Activated CD4-positive, alpha-beta T cell treated with anti-CD3 and anti-CD28 coated beads for 4 hours (primary cell): ENCODE data around the gene NCK2.

Source experiments
- DNase-seq, 2 donors: peaks; one replicate each; pipeline ENCODE4 v3.0.0-alpha.2; 2020

The NCK2 gene

DNA sequence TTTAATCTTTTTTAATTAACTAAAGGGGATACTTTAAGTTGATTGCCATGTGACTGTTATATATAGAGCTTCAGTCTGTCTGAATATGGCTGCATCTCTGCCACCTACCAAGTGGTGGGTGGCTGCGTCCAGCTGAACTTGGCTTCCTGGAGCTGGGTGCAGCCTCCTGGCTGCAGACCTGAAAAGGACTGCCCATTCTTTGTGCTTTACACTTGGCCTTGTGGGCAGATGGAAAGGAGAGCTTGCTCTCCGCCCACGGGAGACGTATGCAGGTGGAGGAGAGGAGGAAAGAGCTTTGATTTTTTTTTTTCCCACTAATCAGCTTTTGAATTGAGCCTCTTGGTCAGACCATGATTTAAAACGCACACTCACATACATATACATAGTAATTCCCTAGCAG is 34.7 kb downstream of the NCK2 start:
- DNase-seq, result no peak

DNA sequence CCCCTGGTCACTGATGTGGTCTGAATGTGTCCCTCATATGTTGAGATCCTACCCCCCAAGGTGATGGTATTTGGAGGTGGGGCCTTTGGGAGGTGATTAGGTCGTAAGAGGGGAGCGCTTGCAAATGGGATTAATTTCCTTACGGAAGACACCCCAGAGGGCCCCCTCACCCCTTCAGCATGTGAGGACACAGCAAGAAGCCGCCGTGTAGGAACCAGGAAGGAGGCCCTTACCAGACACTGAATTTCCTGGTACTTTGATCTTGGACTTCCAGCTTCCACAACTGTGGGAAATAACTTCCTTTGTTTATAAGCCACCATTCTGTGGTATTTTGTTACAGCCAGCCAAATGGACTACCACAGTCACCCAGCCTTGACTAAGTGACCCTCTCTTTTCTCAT is 35.9 kb downstream of the NCK2 start:
- DNase-seq, result no peak

DNA sequence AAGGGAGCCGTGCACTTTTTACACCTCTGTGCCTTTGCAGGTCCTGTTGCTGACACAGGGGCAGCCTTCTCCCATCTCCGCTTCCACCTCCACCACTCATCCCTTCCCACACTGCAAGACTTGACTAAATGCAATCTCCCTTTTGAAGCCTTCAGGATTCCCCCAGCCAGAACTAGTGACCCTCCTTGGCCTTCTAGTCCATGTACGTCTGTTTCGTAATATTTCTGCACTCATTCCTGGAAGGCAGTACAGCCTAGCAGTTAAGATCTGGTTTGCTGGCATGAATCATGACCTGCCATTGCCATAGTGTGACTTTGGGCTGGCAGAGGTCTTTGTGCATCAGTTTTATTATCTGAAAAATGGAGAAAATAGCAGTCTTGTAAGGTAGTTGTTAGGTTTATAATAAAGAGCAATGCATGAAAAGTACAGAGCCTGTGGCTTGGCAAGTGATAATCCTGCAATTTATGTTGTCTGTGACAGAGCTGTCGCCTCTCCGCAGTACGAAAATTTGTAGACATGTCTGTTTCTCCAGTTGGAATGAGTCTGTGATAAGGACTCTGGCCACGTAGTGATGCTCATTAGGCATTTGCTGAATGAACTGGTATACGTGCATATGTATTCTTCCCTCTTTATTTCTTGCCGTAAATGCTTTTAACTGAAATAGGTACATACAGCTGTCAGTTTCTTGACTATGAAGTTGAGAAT is 36.7 kb downstream of the NCK2 start:
- DNase-seq, result no peak

DNA sequence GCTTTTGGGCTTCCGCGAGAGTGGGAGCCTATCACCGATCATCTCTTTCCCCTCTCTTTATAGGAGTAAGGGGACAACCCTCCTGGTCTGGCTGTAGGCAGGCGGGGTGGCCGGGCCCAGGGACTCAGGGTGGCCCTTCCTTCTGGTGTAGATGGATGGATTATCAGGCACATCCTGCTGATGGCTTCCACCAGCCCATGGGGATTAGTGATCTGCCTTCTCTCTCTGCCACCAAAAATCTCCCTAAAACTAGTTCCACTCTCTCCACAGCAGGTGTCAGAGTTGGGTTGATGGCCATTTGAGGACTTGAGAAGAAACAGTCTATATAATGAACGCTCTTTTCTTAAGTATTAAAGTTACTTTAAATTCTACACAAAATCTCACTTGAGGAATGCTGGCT is 37.4 kb downstream of the NCK2 start:
- no peak for DNase-seq

DNA sequence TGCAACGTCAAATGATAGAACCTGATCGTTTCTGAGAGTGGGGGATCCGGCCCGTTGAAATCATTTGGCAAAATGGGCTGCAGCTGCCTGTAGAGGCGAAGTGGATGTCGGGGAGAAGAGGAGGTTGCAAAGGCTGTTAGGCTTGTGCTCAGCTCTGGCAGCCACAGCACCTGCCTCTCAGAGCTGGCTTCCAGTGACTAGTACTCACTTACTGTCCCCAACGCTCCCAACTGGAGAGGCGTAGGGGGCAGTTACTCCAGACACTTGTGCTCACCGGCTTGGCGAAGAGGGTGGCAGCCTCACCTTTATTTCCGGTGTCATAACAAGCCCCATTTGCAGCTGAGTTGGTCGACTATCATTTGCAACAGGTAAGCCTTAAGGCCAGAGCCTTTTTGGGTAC is 37.9 kb downstream of the NCK2 start:
- no peak for DNase-seq

DNA sequence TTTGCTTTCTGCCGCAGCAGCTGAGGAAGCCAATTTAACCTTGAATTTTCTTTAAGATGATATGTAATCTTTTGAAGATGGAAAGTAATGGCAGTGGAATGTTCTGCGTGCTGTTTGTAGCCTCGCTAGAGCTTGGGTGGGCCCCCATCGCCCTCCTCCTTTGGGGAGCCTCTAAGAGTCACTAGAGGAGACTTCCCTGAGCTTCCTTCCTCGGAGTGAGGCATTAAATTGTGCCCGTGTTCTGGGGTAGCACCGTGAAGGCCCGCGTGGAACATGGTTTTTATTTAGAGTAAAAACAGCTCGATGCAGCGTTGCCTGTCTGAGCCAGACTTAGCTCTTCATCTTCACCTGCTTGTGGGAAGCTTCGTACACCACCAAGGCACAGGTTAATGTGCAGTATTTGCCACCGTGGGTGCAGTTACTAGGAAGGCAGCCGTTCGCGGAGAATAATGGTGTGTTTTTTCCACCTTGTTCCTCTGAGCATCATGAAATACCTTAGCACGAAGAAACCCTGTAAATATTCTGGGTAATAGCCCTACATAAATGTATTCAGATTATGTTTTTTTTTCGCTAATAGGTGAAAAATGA is 38.5 kb downstream of the NCK2 start:
- DNase-seq, result peak in 1 of 2 donors; percentile 54

DNA sequence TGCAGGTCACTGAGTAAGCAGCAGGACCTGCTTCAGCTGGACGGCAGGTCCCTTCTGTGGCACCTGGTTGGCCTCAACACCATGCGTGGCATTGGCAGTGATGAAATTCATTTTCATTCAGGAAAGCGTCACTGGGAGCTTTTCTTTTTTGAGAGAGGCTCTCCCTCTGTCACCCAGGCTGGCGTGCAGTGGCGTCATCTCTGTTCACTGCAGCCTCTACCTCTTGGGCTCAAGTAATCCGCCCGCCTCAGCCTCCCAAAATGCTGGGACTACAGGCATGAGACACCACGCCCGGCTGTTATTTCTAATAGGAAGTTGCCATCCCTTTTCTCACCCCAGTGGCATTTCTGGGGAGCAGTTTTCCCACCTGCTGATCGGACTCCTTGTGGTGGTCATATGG is 39.3 kb downstream of the NCK2 start:
- DNase-seq, result no peak

DNA sequence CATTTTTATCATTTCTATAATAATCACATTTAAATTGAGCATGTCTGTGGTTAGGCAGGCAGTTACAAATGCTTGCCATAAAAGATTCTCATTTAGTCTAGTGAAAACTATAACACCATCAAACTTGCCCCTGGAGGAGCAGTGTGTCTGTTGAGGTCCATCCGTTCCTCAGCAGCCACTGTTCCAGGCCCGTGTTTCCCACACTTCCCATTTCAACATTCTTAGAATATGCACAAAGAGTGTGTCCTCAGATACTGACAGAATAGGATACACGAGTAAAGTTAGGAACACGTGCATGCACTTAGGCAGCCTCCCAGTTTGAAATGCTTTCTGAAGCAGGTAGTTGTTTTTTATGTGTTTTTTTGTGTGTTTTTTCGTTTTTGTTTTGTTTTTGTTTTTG is 39.9 kb downstream of the NCK2 start:
- no peak for DNase-seq

DNA sequence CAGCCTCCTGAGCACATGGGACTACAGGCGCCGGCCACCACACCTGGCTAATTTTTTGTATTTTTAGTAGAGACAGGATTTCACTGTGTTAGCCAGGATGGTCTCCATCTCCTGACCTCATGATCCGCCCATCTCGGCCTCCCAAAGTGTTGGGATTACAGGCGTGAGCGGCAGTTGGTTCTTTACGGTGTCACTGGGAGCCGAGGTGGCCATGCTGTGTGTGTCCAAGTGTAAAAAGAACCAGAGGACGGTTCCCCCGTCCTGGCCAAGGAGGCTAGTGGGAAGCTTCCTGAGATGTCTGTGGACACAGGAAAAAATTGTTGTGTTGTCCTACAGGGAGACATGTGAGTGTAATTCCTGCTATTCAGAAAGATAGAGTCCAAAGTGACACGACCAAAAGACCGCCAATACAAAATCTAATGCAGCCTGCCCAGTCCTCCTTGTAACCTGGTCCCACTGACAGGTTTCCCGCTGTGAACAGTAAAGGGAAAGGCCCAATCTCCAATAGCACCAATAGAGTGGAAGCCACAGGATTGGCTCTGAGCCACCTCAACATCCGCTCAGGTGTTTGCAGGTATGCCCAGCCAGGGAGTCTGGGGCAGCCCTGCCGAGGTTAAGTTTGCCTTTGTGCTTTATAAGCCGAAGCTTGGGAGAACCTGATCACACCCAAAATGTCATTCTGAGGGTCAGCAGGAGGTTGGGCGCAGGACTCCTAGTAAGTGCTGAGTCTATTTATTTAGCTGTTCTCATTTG is 40.6 kb downstream of the NCK2 start:
- no peak for DNase-seq

DNA sequence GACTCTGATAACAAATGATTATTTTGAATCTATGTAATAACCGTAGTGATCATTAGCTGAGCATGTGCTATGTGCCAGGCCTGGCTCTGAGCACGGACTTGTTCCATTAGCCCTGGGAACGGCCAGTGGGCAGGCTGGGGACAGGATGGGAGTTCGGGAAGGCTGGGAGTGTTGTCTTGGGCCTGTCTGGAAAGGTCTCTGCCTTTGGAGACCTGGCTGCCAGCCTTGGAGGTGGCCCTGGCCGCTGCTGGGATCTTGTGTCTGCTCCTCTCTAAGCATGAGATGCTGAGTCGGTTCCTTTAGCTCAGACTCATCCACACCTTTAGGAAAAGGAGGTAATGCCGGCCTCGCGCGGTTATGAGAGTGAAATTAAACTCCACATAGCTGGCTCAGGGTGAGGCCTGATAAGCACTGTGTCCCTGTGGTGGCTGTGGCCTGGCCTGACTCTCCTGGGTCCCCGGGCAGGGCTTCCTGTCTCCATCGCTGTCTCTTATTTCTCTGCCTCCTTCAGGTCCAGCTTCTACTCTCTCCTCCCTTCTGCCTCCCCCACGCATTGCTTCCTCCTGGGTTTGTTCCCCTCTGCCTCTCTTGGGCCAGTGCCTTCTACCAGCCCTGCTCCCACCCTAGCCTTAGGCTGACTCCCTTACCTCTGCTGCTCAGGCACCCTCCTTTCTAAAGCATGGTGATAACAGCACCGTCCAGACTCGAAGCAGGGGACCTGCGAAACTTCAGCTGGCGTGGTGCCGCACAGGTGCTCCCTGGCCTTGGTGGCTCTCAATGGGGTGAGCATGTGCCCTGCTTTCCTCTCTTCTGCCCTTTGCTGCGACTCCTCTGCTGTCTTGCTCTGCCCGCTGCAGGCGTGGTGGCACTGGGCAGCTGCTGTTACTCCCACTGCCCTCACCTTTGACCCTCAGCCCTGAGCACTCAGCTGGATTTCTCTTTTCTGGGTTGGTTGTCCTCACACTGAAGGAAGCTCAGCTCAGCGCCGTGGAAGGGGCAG is 41.8 kb downstream of the NCK2 start:
- DNase-seq, result no peak

DNA sequence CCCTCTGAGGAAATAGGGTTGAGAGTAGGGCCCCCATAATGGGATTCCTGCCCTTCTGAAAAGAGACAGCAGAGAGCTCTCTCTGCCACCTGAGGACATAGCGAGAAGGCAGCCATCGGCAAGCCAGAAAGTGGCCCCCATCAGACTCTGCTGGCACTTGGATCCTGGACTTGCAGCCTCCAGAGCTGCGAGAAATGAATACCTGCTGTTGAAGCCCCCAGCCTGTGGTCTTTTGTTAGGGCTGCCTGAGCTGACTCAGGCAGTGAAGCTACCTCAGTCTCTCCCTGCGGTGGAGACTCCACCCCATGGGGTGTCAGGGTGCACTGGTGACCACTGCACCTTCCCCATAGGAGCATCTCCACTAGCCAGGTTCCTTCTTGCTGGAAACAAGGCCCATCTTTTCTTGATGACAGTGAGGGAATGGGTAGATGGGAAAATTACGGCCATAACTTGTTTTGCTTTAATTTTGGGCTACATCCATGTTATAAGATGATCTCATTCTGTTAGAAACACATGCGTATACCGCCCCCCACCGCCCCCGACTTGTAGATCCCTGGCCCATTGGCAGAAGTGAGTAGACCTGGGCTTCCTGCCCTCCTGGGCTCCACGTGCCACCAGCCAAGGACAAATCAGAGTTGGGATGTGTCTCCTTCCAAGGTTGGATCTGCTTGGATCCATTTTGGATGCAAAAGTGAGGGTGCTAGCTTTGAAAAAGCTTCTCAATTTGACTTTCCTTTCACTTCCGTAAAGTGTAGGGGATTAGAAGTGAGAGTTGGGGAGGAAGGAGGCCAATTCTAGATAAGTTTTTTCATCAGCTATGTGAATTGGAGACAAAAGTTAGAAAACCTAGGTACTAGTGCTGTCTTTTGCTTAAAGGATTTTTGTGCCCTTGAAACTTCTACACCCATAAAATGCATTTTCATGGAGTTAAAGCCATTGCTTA is 42.9 kb downstream of the NCK2 start:
- DNase-seq, result peak; percentile 41 to 77

DNA sequence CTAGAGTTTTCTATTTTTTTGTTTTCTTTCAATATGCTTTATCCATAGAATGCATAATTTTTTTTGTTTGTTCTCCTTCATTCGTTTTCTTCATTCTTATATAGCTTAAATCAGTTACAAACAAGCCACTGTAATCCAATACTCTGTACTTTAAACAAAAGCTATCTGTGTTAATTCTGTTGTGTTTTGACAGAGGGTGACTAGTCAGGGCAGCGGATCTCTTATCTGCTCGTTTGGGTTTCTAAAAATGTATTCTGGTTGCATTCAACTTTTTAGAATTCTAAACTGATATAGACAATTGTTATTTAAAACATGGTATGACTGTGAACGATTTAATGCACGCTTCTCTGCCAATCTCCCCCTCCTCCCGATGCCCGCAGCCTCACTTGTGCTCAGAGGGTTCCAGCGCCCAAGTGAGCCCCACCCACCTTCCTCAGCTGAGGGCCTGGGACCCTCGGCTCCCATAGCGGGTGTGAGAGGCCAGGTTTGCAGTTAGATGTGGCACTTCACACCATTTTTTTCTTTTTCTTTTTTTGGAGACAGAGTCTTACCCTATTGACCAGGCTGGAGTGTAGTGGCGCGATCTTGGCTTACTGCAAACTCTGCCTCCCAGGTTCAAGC is 44.1 kb downstream of the NCK2 start:
- DNase-seq, result no peak

DNA sequence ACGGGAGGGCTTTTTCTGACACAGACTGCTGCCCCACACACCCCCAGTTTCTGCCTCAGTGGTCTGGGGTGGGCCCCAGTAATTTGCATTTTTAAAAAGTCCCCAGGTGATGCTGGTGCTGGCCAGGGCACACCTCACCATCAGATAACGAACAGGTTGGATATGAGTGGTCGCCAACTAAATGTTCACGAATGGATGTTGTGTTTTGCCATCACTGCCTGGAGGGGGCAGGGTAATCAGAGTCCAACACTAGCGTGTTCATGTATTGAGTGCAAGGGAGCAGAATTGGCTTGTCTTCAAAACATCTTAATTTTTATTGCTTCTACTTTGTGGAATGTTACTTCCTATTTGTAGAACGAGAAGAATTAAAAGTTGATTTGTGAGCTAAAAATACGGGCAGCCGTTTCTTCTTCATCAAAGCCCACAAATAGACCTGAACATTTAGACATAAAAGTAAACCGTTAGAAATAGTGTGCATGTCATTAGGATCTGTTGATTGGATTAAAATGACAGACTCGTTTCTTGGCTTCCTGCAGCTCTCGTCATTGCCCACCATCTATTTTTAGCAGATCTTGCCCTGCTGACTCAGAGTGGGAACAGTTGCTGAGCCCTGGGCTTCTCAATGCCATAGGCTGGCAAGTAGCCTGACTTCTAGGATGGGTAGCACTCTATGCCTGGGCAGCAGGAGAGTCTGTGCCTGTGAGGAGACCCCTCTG is 45.2 kb downstream of the NCK2 start:
- peak; percentile 62 to 63 for DNase-seq

DNA sequence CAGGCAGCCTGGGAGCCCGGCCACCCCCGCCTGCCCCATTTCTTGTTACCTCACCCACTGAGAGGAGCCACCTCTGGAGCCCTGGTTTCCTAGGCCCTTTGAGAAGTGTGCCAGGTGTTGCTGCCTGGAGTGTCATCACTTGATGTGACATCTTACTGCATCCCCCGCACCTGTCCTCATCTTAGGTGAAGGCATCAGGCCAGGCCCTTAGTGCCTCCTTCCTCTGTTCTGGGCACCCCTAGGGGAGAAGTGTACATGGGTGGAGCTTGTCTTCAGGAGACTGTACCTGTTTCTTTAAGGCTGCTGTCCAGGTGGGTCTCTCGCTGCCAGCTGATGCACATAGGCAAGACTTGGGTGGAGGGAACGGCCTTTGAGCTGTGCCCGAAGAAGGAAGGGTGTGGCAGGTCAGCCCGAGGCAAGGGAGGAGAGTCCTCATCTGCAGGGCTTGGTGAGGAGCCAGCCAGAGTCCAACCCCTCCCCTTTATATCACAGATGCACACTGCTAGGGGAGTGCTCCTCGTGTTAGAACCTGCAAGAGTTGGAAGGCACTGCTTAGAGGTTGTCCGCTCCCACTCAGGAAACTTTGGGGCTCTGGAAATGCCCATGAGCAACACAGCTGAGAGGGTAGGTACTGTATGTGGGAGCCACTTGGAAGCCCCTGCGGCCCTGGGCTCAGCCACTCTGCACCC is 45.9 kb downstream of the NCK2 start:
- DNase-seq, result no peak

DNA sequence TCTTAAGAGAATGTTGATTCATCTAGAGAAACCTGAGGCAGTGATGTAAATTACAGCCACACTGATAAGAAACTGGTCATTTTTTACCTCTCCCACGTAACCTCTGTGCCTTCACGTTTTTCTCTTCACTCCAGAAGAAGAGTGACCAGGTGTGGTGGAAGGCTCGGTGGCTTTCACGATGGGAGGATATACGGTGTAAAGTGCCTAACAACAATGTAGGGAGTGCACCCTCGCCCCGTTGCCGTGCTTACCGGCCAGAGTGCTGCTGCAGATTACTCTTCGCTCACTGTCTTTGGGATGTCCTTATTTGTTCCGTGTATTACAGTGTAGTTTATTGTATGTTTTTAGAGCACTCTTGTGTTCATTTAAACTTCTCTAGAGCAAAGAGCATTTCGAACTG is 46.5 kb downstream of the NCK2 start:
- no peak for DNase-seq

DNA sequence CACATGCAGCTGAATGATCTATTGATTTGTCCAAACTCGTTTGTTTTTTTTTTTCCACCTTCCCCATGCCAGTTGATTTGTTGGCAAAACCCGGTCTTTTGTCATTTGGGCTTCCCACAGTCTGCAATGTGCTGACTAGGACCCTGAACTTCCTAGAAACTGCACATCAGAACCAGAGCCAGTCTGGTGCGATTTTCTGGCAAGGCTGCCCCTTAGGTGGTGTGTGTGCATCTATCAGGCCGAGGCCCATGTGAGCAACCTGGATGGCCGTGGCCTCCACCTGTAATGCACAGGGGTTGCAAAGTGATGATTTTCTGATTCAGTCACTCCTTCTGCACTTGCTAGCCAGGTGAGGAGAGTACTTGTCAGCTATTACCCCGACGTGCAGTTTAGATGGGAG is 47.8 kb downstream of the NCK2 start:
- DNase-seq, result no peak

DNA sequence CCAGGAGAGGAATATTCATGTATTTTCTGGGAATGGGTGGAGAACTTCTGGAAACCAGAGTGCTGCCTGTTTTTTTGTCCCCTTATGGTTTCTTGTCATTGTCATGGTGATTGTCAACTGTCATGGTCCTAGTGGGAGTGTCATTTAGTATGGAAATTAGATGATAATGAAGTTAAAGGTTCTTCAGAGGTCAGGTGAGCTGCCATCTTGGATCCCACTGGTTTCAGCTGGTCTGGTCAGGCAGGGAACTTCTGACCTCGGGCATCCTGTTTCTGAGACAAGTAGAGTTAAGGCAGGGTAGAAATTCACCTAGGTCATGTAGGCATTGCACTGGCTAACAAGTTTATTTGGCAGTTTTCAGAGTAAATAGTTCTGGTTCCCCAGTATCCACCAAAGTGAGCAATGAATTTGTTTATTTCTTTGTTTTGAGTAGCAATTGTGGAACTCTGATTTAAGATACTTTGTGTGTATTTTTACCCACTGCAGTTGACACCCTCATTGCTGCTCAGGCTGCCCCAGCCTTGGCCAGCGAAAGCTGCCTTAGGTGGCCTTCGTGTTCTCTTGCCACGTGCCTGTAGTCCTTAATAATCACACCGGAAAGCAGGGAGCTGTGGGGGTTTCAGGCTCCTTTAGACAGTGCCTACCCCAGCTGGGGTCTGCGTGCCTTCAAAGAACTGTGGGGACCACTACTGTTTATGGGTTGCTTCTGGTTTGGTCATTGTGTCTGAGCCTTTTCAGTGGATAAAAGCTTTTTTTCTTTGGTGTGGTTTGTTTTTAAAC is 48.7 kb downstream of the NCK2 start:
- DNase-seq, result no peak

DNA sequence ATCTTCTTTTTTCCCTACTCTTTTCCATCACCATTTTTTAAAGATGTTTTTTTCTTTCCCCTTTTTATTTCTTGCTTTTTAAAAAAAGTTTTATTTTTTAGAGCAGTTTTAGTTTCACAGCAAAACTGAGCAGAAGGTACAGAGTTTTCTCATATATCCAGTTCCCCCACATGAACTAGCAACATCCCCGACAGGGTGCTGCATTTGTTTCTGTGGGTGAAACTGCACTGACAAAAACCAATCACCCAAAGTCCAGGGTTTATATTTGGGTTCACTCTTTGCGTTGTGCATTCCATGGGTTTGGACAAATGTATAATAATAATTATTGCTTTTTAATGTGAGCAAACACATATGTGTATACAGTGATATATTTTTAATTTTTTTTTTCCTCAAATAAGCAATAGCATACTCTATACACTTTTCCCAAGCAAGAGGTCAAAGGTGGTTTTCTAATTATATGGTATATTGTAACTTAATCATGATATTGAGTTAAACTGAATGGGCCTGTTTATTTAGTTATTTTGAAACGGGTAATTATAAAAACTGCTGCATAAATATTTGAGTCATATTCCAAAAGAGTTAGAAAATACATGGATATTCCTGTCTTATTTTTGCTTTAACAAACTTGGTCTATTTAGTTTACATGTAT is 50.3 kb downstream of the NCK2 start:
- DNase-seq, result no peak

DNA sequence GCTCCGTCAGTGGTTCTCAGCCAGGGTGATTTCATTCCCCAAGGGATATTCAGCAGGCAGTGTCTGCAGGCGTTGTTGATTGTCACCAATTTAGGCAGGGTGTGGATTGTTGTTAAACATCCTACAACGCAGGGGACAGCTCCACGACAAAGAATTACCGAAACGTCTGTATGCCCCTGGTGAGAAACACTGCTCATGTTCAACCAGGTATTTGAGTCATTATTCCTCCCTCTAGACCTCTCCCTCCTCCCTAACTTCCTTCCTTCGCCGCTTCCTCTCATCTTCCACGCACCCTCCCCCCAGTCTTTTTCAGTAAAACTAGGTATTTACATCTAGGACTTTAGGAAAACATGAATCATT is 50.8 kb downstream of the NCK2 start:
- peak; percentile 62 to 72 for DNase-seq
